ENCODE data around the gene CAPSL.

Gene CAPSL

GRCh38 chr5:35921930-35922329 is 16.5 kb downstream of the CAPSL start:
- no peak for TF ChIP-seq CTCF (conservative IDR thresholded peaks at IDR 0.05; ENCODE audit: low read depth, low read length)
- H3K9ac ChIP-seq: no peak overlapping the region
- H4K20me1 ChIP-seq (ENCODE audit: insufficient read depth): no peaks in the 10 kb centered on the region
- no peak overlapping the region for H3K27ac ChIP-seq
- H3K4me2 ChIP-seq: no peak overlapping the region
- no peak overlapping the region for H3K4me3 ChIP-seq (IDR thresholded peaks at IDR 0.05; ENCODE audit: insufficient read depth, low read depth, low read length)
- H3K36me3 ChIP-seq (ENCODE audit: insufficient read depth): no peaks in the 10 kb centered on the region
- no peak overlapping the region for H2AFZ ChIP-seq (ENCODE audit: low read depth)
- no peaks in the 10 kb centered on the region for H3K27me3 ChIP-seq (ENCODE audit: insufficient read depth, low read depth)
- H3K79me2 ChIP-seq (ENCODE audit: insufficient read depth, low read depth): no peaks in the 10 kb centered on the region
- no peaks in the 10 kb centered on the region for H3K4me1 ChIP-seq (ENCODE audit: low read depth, poor library complexity, severe bottlenecking)

GRCh38 chr5:35920890-35921289 is 17.5 kb downstream of the CAPSL start:
- Histone ChIP-seq H3K27ac (no peak overlapping the region), H3K4me2 (no peak overlapping the region), H3K79me2 (ENCODE audit: insufficient read depth, low read depth) (no peaks in the 10 kb centered on the region), H3K9ac (no peak overlapping the region), H3K36me3 (ENCODE audit: insufficient read depth) (no peaks in the 10 kb centered on the region), H3K4me1 (ENCODE audit: low read depth, poor library complexity, severe bottlenecking) (no peaks in the 10 kb centered on the region), H4K20me1 (ENCODE audit: insufficient read depth) (no peaks in the 10 kb centered on the region), H3K27me3 (ENCODE audit: insufficient read depth, low read depth) (no peaks in the 10 kb centered on the region), H2AFZ (ENCODE audit: low read depth) (no peak overlapping the region), H3K4me3 (IDR thresholded peaks at IDR 0.05; ENCODE audit: insufficient read depth, low read depth, low read length) (no peak overlapping the region)
- TF ChIP-seq CTCF (conservative IDR thresholded peaks at IDR 0.05; ENCODE audit: low read depth, low read length): no peak

- Histone ChIP-seq H3K9ac (no peak overlapping the region), H4K20me1 (ENCODE audit: insufficient read depth) (no peaks in the 10 kb centered on the region), H3K4me2 (no peak overlapping the region), H3K4me3 (IDR thresholded peaks at IDR 0.05; ENCODE audit: insufficient read depth, low read depth, low read length) (no peak overlapping the region), H3K79me2 (ENCODE audit: insufficient read depth, low read depth) (no peaks in the 10 kb centered on the region), H3K27me3 (ENCODE audit: insufficient read depth, low read depth) (no peaks in the 10 kb centered on the region), H3K4me1 (ENCODE audit: low read depth, poor library complexity, severe bottlenecking) (no peaks in the 10 kb centered on the region), H2AFZ (ENCODE audit: low read depth) (no peak overlapping the region), H3K27ac (no peak overlapping the region), H3K36me3 (ENCODE audit: insufficient read depth) (no peaks in the 10 kb centered on the region)
- TF ChIP-seq CTCF (conservative IDR thresholded peaks at IDR 0.05; ENCODE audit: low read depth, low read length): no peak
Observed at GRCh38 chr5:35919191-35919590, 19.2 kb downstream of the CAPSL start.

- no peaks in the 10 kb centered on the region for H3K79me2 ChIP-seq (ENCODE audit: insufficient read depth, low read depth)
- no peaks in the 10 kb centered on the region for H4K20me1 ChIP-seq (ENCODE audit: insufficient read depth)
- no peak overlapping the region for H3K9ac ChIP-seq
- no peak overlapping the region for H3K27ac ChIP-seq
- no peaks in the 10 kb centered on the region for H3K36me3 ChIP-seq (ENCODE audit: insufficient read depth)
- TF ChIP-seq CTCF (conservative IDR thresholded peaks at IDR 0.05; ENCODE audit: low read depth, low read length): no peak
- no peaks in the 10 kb centered on the region for H3K27me3 ChIP-seq (ENCODE audit: insufficient read depth, low read depth)
- H3K4me1 ChIP-seq (ENCODE audit: low read depth, poor library complexity, severe bottlenecking): peaks cover 28% of the 10 kb centered on the region
- peak overlapping the region; percentile 7; the same call in 1 of the 2 replicates for H3K4me2 ChIP-seq
- no peak overlapping the region for H3K4me3 ChIP-seq (IDR thresholded peaks at IDR 0.05; ENCODE audit: insufficient read depth, low read depth, low read length)
- 0 out of 2 replicates have a peak overlapping the region, but pooled peaks have one; percentile 9 for H2AFZ ChIP-seq (ENCODE audit: low read depth)
Observed at GRCh38 chr5:35908814-35909213, 29.6 kb downstream of the CAPSL start.

Data from KMS-11 (cell line).